ENCODE data around the gene SEMA3D. TPM values are rescaled to one million over a fixed set of nuclear protein-coding genes. Genes with fewer than 3 reads are reported as not detected.

Gene SEMA3D
- total RNA-seq, 2 experiments from 2014 or later = not detected

- Mint-ChIP-seq H3K4me1 (no peaks in the 10 kb centered on the region), H3K4me3 (no peak overlapping the region), H3K27ac (no peak overlapping the region), H3K36me3 (ENCODE audit: low read depth) (no peaks in the 10 kb centered on the region), H3K9me3 (ENCODE audit: low read depth) (no peaks in the 10 kb centered on the region), H3K27me3 (no peaks in the 10 kb centered on the region)
- ATAC-seq (no peak), DNase-seq (no peak)
- intact Hi-C loops (cut with DNase I, micrococcal nuclease) = no loop called here
- ChIA-PET CTCF (no interaction called here), POLR2A (no interaction called here)
Measured at GRCh38 chr7:85094046-85094725, 92.7 kb downstream of the SEMA3D start.

GRCh38 chr7:85091565-85091928, 95.3 kb downstream of the SEMA3D start:
- Mint-ChIP-seq H3K36me3 (ENCODE audit: low read depth) (no peaks in the 10 kb centered on the region), H3K9me3 (ENCODE audit: low read depth) (no peaks in the 10 kb centered on the region), H3K4me1 (no peaks in the 10 kb centered on the region), H3K27ac (no peak overlapping the region), H3K4me3 (no peak overlapping the region), H3K27me3 (no peaks in the 10 kb centered on the region)
- no peak for DNase-seq
- intact Hi-C loops (cut with DNase I, micrococcal nuclease) = no loop called here
- POLR2A ChIA-PET = no interaction called here
- no peak for ATAC-seq
- CTCF ChIA-PET = no interaction called here

DNA sequence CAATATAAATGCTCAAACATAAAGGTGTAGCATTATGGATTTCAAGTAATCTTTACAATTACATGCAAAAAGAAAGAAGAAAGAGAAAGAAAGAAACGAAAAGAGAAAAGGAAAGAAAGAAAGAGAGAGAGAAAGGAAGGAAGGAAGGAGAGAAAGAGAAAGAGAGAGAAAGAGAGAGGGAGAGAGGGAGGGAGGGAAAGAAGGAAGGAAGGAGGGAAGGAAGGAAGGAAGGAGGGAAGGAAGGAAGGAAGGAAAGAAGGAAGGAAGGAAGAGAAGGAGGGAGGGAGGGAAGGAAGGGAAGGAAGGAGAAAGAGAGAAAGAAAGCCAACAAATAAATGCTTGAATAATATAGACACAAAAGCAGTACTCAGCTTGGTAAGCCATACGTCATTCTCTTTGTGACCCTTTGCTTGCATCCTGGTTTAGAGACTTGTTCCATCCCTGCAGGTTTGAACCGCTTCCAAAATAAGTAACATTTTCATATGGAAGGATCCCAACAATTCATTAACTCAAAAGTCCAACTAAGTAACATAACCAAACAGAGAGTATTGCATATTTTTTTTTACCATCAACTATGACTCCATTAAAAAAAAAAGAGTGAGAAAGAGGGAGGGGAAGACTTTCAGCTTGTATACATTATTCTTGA, 95.8 kb downstream of the SEMA3D start:
- Mint-ChIP-seq H3K4me1 (no peaks in the 10 kb centered on the region), H3K36me3 (ENCODE audit: low read depth) (no peaks in the 10 kb centered on the region), H3K27me3 (no peaks in the 10 kb centered on the region), H3K27ac (no peak overlapping the region), H3K9me3 (ENCODE audit: low read depth) (no peaks in the 10 kb centered on the region), H3K4me3 (no peak overlapping the region)
- intact Hi-C loops (cut with DNase I, micrococcal nuclease) = no loop called here
- POLR2A ChIA-PET = no interaction called here
- DNase-seq (no peak), ATAC-seq (no peak)
- CTCF ChIA-PET = no interaction called here

DNA sequence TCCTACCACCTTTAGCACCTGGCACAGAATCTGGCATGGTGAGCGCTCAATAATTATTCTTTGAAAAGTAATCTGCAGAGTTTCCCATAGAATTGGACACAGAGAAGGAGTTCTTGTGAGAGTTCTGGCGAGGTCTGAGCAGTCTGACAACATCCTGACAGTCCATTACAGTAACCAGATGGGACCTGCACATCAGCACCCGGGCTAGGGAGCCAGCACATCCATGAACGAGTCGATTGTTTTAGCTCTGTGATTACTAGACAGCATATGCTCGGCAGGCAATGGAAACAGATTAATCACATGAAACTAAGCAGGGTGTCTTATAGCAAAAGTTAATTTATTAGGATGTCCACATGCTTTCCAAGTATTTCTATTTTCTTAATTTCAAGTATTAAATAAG, 96.7 kb downstream of the SEMA3D start:
- no peak for ATAC-seq
- POLR2A ChIA-PET = no interaction called here
- Mint-ChIP-seq H3K36me3 (ENCODE audit: low read depth) (no peaks in the 10 kb centered on the region), H3K4me1 (no peaks in the 10 kb centered on the region), H3K9me3 (ENCODE audit: low read depth) (no peaks in the 10 kb centered on the region), H3K27ac (no peak overlapping the region), H3K4me3 (no peak overlapping the region), H3K27me3 (no peaks in the 10 kb centered on the region)
- DNase-seq = no peak
- intact Hi-C loops (cut with DNase I, micrococcal nuclease) = no loop called here
- CTCF ChIA-PET = no interaction called here

DNA sequence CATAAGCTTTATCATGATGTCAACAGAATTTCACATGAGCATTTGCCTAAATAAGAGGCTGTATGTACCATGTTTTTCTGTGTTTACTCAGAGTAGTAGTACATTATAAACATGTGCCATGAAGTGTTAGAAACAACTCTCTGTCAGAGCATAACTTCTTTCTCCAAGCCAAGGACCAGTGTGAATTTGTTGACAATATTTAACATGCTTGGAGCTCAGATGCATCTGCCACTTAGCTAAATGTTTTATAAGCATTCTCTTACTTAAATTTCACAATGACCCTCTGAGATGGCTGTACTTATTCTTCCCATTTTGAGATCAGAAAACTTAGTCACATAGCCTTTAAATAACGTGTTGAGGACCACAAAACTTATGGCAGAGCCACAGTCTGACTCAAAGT, 105.0 kb downstream of the SEMA3D start:
- Mint-ChIP-seq H3K27ac (no peak overlapping the region), H3K36me3 (ENCODE audit: low read depth) (no peaks in the 10 kb centered on the region), H3K4me3 (no peak overlapping the region), H3K4me1 (no peaks in the 10 kb centered on the region), H3K27me3 (no peaks in the 10 kb centered on the region), H3K9me3 (ENCODE audit: low read depth) (no peaks in the 10 kb centered on the region)
- ATAC-seq (no peak), DNase-seq (no peak)
- POLR2A ChIA-PET = no interaction called here
- CTCF ChIA-PET = interaction anchor here (0.7 kb wide), 1 partner anchor 712 kb away, joined by 3 read pairs; no protein-coding TSS in a partner anchor
- intact Hi-C loops (cut with DNase I, micrococcal nuclease) = no loop called here

- intact Hi-C loops (cut with DNase I, micrococcal nuclease) = no loop called here
- Mint-ChIP-seq H3K9me3 (ENCODE audit: low read depth) (no peaks in the 10 kb centered on the region), H3K27me3 (no peaks in the 10 kb centered on the region), H3K4me3 (no peak overlapping the region), H3K27ac (no peak overlapping the region), H3K4me1 (no peaks in the 10 kb centered on the region), H3K36me3 (ENCODE audit: low read depth) (no peaks in the 10 kb centered on the region)
- DNase-seq (no peak), ATAC-seq (no peak)
- ChIA-PET POLR2A (no interaction called here), CTCF (no interaction called here)
Measured at GRCh38 chr7:85081392-85081791, 105.5 kb downstream of the SEMA3D start.

DNA sequence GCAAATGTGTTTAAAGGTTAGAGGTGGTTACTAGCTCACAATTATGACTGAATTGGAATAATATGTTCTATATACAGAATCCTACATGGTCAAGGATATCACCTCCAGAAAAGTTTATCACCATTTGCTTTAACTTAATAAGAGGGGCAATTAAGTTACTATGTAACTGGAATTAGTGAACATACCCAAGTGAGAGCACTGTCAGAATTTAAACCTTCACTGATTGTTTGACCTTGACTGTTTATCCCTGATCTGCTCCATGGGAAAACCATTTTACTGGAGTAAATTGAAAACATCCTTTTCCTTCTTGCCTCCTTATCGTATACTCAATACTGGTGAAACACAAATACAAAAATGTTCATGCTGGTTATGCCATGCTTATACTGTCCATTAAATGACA, 107.4 kb downstream of the SEMA3D start:
- Mint-ChIP-seq H3K4me3 (no peak overlapping the region), H3K27ac (no peak overlapping the region), H3K36me3 (ENCODE audit: low read depth) (no peaks in the 10 kb centered on the region), H3K4me1 (no peaks in the 10 kb centered on the region), H3K9me3 (ENCODE audit: low read depth) (no peaks in the 10 kb centered on the region), H3K27me3 (no peaks in the 10 kb centered on the region)
- no peak for ATAC-seq
- POLR2A ChIA-PET = no interaction called here
- CTCF ChIA-PET = no interaction called here
- no peak for DNase-seq
- intact Hi-C loops (cut with DNase I, micrococcal nuclease) = no loop called here

DNA sequence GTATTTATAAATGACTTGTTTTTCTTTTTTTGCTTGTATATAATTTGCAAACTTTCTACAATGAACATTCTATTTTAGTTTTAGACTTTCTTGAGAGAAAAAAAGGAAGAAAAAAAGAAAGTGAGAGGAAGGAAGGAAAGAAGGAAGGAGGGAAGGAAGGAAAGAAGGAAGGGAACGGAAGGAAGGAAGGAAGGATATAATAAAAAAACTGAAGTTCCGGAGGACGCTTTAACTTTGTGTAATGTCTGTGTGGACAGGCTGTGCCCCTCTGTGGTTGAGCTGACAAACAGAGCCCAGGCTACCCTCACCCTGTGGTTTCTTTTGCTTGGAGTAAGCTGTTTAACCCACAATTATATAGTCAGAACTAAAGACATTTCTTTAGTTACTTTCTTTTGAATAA, 108.7 kb downstream of the SEMA3D start:
- ATAC-seq = no peak

GRCh38 chr7:85075864-85076263, 111.0 kb downstream of the SEMA3D start:
- ChIA-PET POLR2A (no interaction called here), CTCF (no interaction called here)
- H3K36me3 Mint-ChIP-seq (ENCODE audit: low read depth) = no peaks in the 10 kb centered on the region
- no peak for DNase-seq
- H3K9me3 Mint-ChIP-seq (ENCODE audit: low read depth) = no peaks in the 10 kb centered on the region
- no peak overlapping the region for H3K4me3 Mint-ChIP-seq
- no peaks in the 10 kb centered on the region for H3K27me3 Mint-ChIP-seq
- no peak for ATAC-seq
- intact Hi-C loops (cut with DNase I, micrococcal nuclease) = no loop called here
- no peaks in the 10 kb centered on the region for H3K4me1 Mint-ChIP-seq
- H3K27ac Mint-ChIP-seq = no peak overlapping the region

More for the DNA sequence above, 108.7 kb downstream of the SEMA3D start:
- H3K36me3 Mint-ChIP-seq (ENCODE audit: low read depth) = no peaks in the 10 kb centered on the region
- POLR2A ChIA-PET = no interaction called here
- intact Hi-C loops (cut with DNase I, micrococcal nuclease) = no loop called here
- H3K9me3 Mint-ChIP-seq (ENCODE audit: low read depth) = no peaks in the 10 kb centered on the region
- no peaks in the 10 kb centered on the region for H3K4me1 Mint-ChIP-seq
- no peak overlapping the region for H3K4me3 Mint-ChIP-seq
- no peak for DNase-seq
- no peak overlapping the region for H3K27ac Mint-ChIP-seq
- CTCF ChIA-PET = no interaction called here
- H3K27me3 Mint-ChIP-seq = no peaks in the 10 kb centered on the region

GRCh38 chr7:85074992-85075391, 111.9 kb downstream of the SEMA3D start:
- no peak for ATAC-seq
- Mint-ChIP-seq H3K9me3 (ENCODE audit: low read depth) (no peaks in the 10 kb centered on the region), H3K4me1 (no peaks in the 10 kb centered on the region), H3K27me3 (no peaks in the 10 kb centered on the region), H3K36me3 (ENCODE audit: low read depth) (no peaks in the 10 kb centered on the region), H3K27ac (no peak overlapping the region), H3K4me3 (no peak overlapping the region)
- intact Hi-C loops (cut with DNase I, micrococcal nuclease) = no loop called here
- ChIA-PET CTCF (no interaction called here), POLR2A (no interaction called here)
- no peak for DNase-seq

- DNase-seq = no peak
- ATAC-seq = no peak
- Mint-ChIP-seq H3K9me3 (ENCODE audit: low read depth) (no peaks in the 10 kb centered on the region), H3K4me3 (no peak overlapping the region), H3K27me3 (no peaks in the 10 kb centered on the region), H3K27ac (no peak overlapping the region), H3K4me1 (no peaks in the 10 kb centered on the region), H3K36me3 (ENCODE audit: low read depth) (no peaks in the 10 kb centered on the region)
- CTCF ChIA-PET = no interaction called here
- POLR2A ChIA-PET = no interaction called here
- intact Hi-C loops (cut with DNase I, micrococcal nuclease) = no loop called here
Measured at GRCh38 chr7:85074016-85074415, 112.8 kb downstream of the SEMA3D start.

GRCh38 chr7:85070967-85071628, 115.8 kb downstream of the SEMA3D start:
- H3K27me3 Mint-ChIP-seq = no peaks in the 10 kb centered on the region
- intact Hi-C loops (cut with DNase I, micrococcal nuclease) = no loop called here
- H3K27ac Mint-ChIP-seq = no peak overlapping the region
- H3K36me3 Mint-ChIP-seq (ENCODE audit: low read depth) = no peaks in the 10 kb centered on the region
- H3K4me3 Mint-ChIP-seq = no peak overlapping the region
- no peaks in the 10 kb centered on the region for H3K4me1 Mint-ChIP-seq
- ATAC-seq (no peak), DNase-seq (no peak)
- ChIA-PET CTCF (no interaction called here), POLR2A (no interaction called here)
- no peaks in the 10 kb centered on the region for H3K9me3 Mint-ChIP-seq (ENCODE audit: low read depth)
